HEK293 (cell line): ENCODE data around the gene ETNK1.

ENCODE experiments used
- CTCF ChIP-seq: fragments of 450-650 bp; formaldehyde crosslinking; IDR thresholded peaks from 2 replicates; pipeline ENCODE4 v1.5.1; 2016; ENCODE audit warnings: missing biosample characterization, missing genetic modification characterization
- KLF1 ChIP-seq: fragments of 450-650 bp; formaldehyde crosslinking; IDR thresholded peaks from 2 replicates; pipeline ENCODE4 v1.5.1; 2016; ENCODE audit warnings: missing biosample characterization, missing genetic modification characterization
- PRDM1 ChIP-seq: fragments of 450-650 bp; formaldehyde crosslinking; IDR thresholded peaks from 2 replicates; pipeline ENCODE4; 2016; ENCODE audit warnings: missing biosample characterization, missing genetic modification characterization
- REST ChIP-seq: fragments of 450-650 bp; formaldehyde crosslinking; IDR thresholded peaks from 2 replicates; pipeline ENCODE4 v1.5.1; 2016; ENCODE audit warnings: missing biosample characterization, missing genetic modification characterization
- SCRT2 ChIP-seq: fragments of 450-650 bp; formaldehyde crosslinking; IDR thresholded peaks from 2 replicates; pipeline ENCODE4 v1.5.1; 2016; ENCODE audit warnings: missing biosample characterization, missing genetic modification characterization
- ZNF133 ChIP-seq: fragments of 450-650 bp; formaldehyde crosslinking; IDR thresholded peaks from 2 replicates; pipeline ENCODE4 v1.5.1; 2016; ENCODE audit warnings: missing biosample characterization, missing genetic modification characterization
- ZNF157 ChIP-seq: fragments of 450-650 bp; formaldehyde crosslinking; IDR thresholded peaks from 2 replicates; pipeline ENCODE4 v1.5.1; 2016; ENCODE audit warnings: missing biosample characterization, missing genetic modification characterization
- ZNF223 ChIP-seq: fragments of 450-650 bp; formaldehyde crosslinking; IDR thresholded peaks from 2 replicates; pipeline ENCODE4 v1.5.1; 2016; ENCODE audit warnings: missing biosample characterization, missing genetic modification characterization
- ZNF239 ChIP-seq: fragments of 450-650 bp; formaldehyde crosslinking; IDR thresholded peaks from 2 replicates; pipeline ENCODE4 v1.5.1; 2016; ENCODE audit warnings: missing biosample characterization, missing genetic modification characterization
- ZNF449 ChIP-seq: fragments of 450-650 bp; formaldehyde crosslinking; IDR thresholded peaks from 2 replicates; pipeline ENCODE4 v1.5.1; 2017; ENCODE audit warnings: missing biosample characterization, mild to moderate bottlenecking, missing genetic modification characterization, moderate library complexity
- ZNF549 ChIP-seq: fragments of 450-650 bp; IDR thresholded peaks from 2 replicates; pipeline ENCODE4 v1.5.1; 2018; ENCODE audit warnings: missing biosample characterization, missing genetic modification characterization, mild to moderate bottlenecking, inconsistent platforms, moderate library complexity
- ZNF560 ChIP-seq: fragments of 450-650 bp; formaldehyde crosslinking; IDR thresholded peaks from 2 replicates; pipeline ENCODE4 v1.5.1; 2017; ENCODE audit warnings: missing biosample characterization, missing genetic modification characterization, borderline replicate concordance
- ZNF701 ChIP-seq: fragments of 450-650 bp; formaldehyde crosslinking; IDR thresholded peaks from 2 replicates; pipeline ENCODE4 v1.5.1; 2016; ENCODE audit warnings: missing biosample characterization, missing genetic modification characterization

- TF ChIP-seq CTCF (tag by site-specific recombination) (no peak), PRDM1 (tag by site-specific recombination) (no peak), KLF1 (no peak), ZNF223 (tag by site-specific recombination) (no peak), ZNF701 (tag by site-specific recombination) (no peak), ZNF560 (tag by site-specific recombination) (no peak), REST (tag by site-specific recombination) (no peak), SCRT2 (no peak), ZNF549 (tag by site-specific recombination) (no peak), ZNF157 (no peak), ZNF133 (tag by site-specific recombination) (no peak), ZNF449 (no peak), ZNF239 (tag by site-specific recombination) (no peak)
These were observed 114.0 kb downstream of the ETNK1 start for GRCh38 chr12:22738945-22739344.
